HepG2 (cell line): Measurements from ENCODE around the gene SEMA4C. TPM values are rescaled to one million over a fixed set of nuclear protein-coding genes. Genes with fewer than 3 reads are reported as not detected.
A peak's percentile ranks its signal among the peaks of the same experiment; 100 is the strongest.

Experiments
- KDM5B ChIP-seq: sonication (generic); formaldehyde crosslinking; IDR thresholded peaks from 2 replicates; pipeline ENCODE4 v1.4.0; 2020; ENCODE audit warnings: missing genetic modification reagents, mild to moderate bottlenecking, borderline replicate concordance
- NCOA1 ChIP-seq: sonication (generic); formaldehyde crosslinking; IDR thresholded peaks from 2 replicates; pipeline ENCODE4 v1.9.0; 2021; ENCODE audit warnings: missing genetic modification reagents
- NCOA5 ChIP-seq: sonication (generic); formaldehyde crosslinking; IDR thresholded peaks from 2 replicates; pipeline ENCODE4 v1.4.0; 2020; ENCODE audit warnings: missing genetic modification reagents
- PCBP2 ChIP-seq: fragments of 200-400 bp; formaldehyde crosslinking; optimal IDR thresholded peaks from 2 replicates; pipeline ENCODE3; 2018; ENCODE audit warnings: low read length, low read depth; ENCODE audit not compliant: poor library complexity, severe bottlenecking
- PHB2 ChIP-seq: fragments of 450-650 bp; IDR thresholded peaks from 2 replicates; pipeline ENCODE4 v1.6.1; 2018; ENCODE audit not compliant: partially characterized antibody
- SP140L ChIP-seq: sonication (generic); formaldehyde crosslinking; IDR thresholded peaks from 2 replicates; pipeline ENCODE4 v1.4.0; 2020; ENCODE audit warnings: missing genetic modification reagents, borderline replicate concordance
- SRY ChIP-seq: sonication (generic); formaldehyde crosslinking; IDR thresholded peaks from 2 replicates; pipeline ENCODE4 v1.8.0; 2022; ENCODE audit warnings: mild to moderate bottlenecking, missing genetic modification reagents
- ZBTB7B ChIP-seq: sonication (generic); formaldehyde crosslinking; IDR thresholded peaks from 2 replicates; pipeline ENCODE4 v1.4.0; 2020; ENCODE audit warnings: missing genetic modification reagents
- ZNF207 ChIP-seq: fragments of 450-650 bp; IDR thresholded peaks from 2 replicates; pipeline ENCODE4 v1.6.1; 2016; ENCODE audit warnings: antibody characterized with exemption, borderline replicate concordance
- ZNF317 ChIP-seq: sonication (generic); formaldehyde crosslinking; IDR thresholded peaks from 2 replicates; pipeline ENCODE4 v1.5.0; 2020; ENCODE audit warnings: mild to moderate bottlenecking, missing genetic modification reagents
- ZNF431 ChIP-seq: sonication (generic); formaldehyde crosslinking; IDR thresholded peaks from 2 replicates; pipeline ENCODE4 v1.9.0; 2022; ENCODE audit warnings: missing genetic modification reagents, low read depth, mild to moderate bottlenecking, borderline replicate concordance
- ZNF577 ChIP-seq: sonication (generic); formaldehyde crosslinking; IDR thresholded peaks from 2 replicates; pipeline ENCODE4 v1.4.0; 2020; ENCODE audit warnings: mild to moderate bottlenecking, low read depth, missing genetic modification reagents, borderline replicate concordance
- ZNF781 ChIP-seq: sonication (generic); formaldehyde crosslinking; IDR thresholded peaks from 2 replicates; pipeline ENCODE4 v1.5.1; 2020; ENCODE audit warnings: borderline replicate concordance, mild to moderate bottlenecking, missing genetic modification reagents; ENCODE audit errors: not compliant biosample characterization
- ZSCAN30 ChIP-seq: sonication (generic); formaldehyde crosslinking; IDR thresholded peaks from 2 replicates; pipeline ENCODE4 v1.5.0; 2020; ENCODE audit warnings: mild to moderate bottlenecking, missing genetic modification reagents
- polyA plus RNA-seq, 8 experiments: library from polyadenylated mRNA; depleted of rRNA in 3 of 8; stranded (reverse) in 7 of 8; unstranded in 1 of 8; fragments of >200 nt; fragmentation: Illumina TruSeq in 4 of 8; extraction: Trizol in 4 of 8; gene quantifications; 2 replicates each; pipeline versions ENCODE4 v1.2.1 to v1.2.3, GENCODE V29; 2011 to 2016; ENCODE audit warnings: low read depth in 4 of 8, missing spikeins in 1 of 8, mixed read lengths in 1 of 8; ENCODE audit not compliant: insufficient read depth in 1 of 8
- total RNA-seq, 5 experiments: library from RNA; depleted of rRNA; stranded (reverse); fragments of >200 nt; fragmentation: Illumina TruSeq; extraction: Trizol; gene quantifications; 2 replicates each; pipeline ENCODE4 v1.2.3, GENCODE V29; 2016; ENCODE audit warnings: low read depth in 1 of 5
- TF ChIP-seq, protein P1 (sequence below): sonication (generic); formaldehyde crosslinking; IDR thresholded peaks from 2 replicates; pipeline ENCODE4 v1.4.0; 2020; ENCODE audit warnings: missing genetic modification reagents
- TF ChIP-seq, protein P2 (sequence below): IDR thresholded peaks from 2 replicates; pipeline ENCODE4 v1.6.1; 2018; ENCODE audit warnings: missing genetic modification reagents
- TF ChIP-seq, protein P3 (sequence below): sonication (generic); formaldehyde crosslinking; IDR thresholded peaks from 2 replicates; pipeline ENCODE4 v1.8.1; 2023; ENCODE audit warnings: mild to moderate bottlenecking, missing genetic modification reagents
- TF ChIP-seq, protein P4 (sequence below): sonication (generic); formaldehyde crosslinking; IDR thresholded peaks from 2 replicates; pipeline ENCODE4 v1.8.0; 2022; ENCODE audit warnings: missing genetic modification reagents, mild to moderate bottlenecking, inconsistent platforms, borderline replicate concordance
- TF ChIP-seq, protein P5 (sequence below): sonication (generic); formaldehyde crosslinking; IDR thresholded peaks from 2 replicates; pipeline ENCODE4 v1.8.0; 2022; ENCODE audit warnings: mild to moderate bottlenecking, missing genetic modification reagents, moderate library complexity

Gene SEMA4C
- total and polyA plus RNA-seq, 2 of the 13 experiments (the other 11 are each of a cell fraction or from before 2014, with no cell fraction given), result 25.9 to 46.6 TPM

DNA sequence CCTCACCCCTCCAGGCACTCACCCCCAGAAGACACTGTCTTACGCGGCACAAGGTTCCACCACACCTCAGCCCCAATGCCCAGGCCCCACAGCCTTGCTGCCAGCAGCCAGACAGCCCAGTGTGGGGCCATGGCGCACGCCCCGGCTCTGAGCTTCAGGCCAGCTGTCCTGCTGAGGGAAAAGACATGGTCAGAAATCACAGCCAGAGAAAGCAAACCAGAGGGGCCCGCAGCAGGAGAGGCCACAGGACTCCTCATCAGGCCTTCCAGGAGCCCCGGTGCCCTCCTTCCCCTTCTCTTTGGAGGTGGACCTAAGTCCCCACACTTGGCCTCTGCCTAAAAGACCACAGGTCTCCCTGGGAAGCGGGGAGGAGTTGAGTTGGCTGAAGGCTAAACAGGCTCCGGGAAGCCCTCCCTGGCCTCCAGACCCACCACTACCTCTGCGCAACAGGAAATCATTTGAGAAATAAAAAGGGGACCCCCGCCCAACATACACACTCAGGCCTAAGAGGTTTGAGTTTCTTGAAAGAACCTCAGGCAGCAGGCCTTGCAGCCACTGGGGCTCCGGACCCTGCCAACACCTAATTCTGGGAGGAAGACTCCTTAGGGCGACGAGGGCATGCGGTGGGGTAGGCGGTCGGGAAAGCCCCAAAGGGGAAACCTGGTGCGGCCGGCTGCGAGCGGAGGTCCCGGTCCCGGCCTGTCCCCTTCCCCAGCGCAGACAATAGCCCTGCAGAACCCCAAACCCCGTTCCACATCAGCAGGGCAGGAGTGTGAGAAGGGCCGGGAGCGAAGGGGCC is 1.9 kb downstream of the SEMA4C start (continued):
- TF ChIP-seq, protein P1, sequence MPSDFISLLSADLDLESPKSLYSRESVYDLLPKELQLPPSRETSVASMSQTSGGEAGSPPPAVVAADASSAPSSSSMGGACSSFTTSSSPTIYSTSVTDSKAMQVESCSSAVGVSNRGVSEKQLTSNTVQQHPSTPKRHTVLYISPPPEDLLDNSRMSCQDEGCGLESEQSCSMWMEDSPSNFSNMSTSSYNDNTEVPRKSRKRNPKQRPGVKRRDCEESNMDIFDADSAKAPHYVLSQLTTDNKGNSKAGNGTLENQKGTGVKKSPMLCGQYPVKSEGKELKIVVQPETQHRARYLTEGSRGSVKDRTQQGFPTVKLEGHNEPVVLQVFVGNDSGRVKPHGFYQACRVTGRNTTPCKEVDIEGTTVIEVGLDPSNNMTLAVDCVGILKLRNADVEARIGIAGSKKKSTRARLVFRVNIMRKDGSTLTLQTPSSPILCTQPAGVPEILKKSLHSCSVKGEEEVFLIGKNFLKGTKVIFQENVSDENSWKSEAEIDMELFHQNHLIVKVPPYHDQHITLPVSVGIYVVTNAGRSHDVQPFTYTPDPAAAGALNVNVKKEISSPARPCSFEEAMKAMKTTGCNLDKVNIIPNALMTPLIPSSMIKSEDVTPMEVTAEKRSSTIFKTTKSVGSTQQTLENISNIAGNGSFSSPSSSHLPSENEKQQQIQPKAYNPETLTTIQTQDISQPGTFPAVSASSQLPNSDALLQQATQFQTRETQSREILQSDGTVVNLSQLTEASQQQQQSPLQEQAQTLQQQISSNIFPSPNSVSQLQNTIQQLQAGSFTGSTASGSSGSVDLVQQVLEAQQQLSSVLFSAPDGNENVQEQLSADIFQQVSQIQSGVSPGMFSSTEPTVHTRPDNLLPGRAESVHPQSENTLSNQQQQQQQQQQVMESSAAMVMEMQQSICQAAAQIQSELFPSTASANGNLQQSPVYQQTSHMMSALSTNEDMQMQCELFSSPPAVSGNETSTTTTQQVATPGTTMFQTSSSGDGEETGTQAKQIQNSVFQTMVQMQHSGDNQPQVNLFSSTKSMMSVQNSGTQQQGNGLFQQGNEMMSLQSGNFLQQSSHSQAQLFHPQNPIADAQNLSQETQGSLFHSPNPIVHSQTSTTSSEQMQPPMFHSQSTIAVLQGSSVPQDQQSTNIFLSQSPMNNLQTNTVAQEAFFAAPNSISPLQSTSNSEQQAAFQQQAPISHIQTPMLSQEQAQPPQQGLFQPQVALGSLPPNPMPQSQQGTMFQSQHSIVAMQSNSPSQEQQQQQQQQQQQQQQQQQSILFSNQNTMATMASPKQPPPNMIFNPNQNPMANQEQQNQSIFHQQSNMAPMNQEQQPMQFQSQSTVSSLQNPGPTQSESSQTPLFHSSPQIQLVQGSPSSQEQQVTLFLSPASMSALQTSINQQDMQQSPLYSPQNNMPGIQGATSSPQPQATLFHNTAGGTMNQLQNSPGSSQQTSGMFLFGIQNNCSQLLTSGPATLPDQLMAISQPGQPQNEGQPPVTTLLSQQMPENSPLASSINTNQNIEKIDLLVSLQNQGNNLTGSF, result no peak; the same call in 1 of the 2 replicates
- no peak for TF ChIP-seq ZNF577
- TF ChIP-seq, protein P2, sequence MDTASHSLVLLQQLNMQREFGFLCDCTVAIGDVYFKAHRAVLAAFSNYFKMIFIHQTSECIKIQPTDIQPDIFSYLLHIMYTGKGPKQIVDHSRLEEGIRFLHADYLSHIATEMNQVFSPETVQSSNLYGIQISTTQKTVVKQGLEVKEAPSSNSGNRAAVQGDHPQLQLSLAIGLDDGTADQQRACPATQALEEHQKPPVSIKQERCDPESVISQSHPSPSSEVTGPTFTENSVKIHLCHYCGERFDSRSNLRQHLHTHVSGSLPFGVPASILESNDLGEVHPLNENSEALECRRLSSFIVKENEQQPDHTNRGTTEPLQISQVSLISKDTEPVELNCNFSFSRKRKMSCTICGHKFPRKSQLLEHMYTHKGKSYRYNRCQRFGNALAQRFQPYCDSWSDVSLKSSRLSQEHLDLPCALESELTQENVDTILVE (CRISPR knock-in tag), result no peak
- TF ChIP-seq ZNF317 (CRISPR knock-in tag), result peak; percentile 74
- no peak for TF ChIP-seq NCOA1 (CRISPR knock-in tag)
- TF ChIP-seq ZNF207, result no peak
- 0 out of 2 replicates have a peak, but pooled peaks have one; percentile 92 for TF ChIP-seq SRY (CRISPR knock-in tag)
- TF ChIP-seq PHB2, result no peak
- peak; percentile 77 for TF ChIP-seq KDM5B (CRISPR knock-in tag)
- TF ChIP-seq, protein P3, sequence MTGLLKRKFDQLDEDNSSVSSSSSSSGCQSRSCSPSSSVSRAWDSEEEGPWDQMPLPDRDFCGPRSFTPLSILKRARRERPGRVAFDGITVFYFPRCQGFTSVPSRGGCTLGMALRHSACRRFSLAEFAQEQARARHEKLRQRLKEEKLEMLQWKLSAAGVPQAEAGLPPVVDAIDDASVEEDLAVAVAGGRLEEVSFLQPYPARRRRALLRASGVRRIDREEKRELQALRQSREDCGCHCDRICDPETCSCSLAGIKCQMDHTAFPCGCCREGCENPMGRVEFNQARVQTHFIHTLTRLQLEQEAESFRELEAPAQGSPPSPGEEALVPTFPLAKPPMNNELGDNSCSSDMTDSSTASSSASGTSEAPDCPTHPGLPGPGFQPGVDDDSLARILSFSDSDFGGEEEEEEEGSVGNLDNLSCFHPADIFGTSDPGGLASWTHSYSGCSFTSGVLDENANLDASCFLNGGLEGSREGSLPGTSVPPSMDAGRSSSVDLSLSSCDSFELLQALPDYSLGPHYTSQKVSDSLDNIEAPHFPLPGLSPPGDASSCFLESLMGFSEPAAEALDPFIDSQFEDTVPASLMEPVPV, result no peak
- peak; percentile 54 for TF ChIP-seq ZNF781 (CRISPR knock-in tag)
- no peak for TF ChIP-seq PCBP2
- TF ChIP-seq SP140L (CRISPR knock-in tag), result no peak
- no peak for TF ChIP-seq NCOA5 (CRISPR knock-in tag)
- 0 out of 2 replicates have a peak, but pooled peaks have one; percentile 19 for TF ChIP-seq ZNF431
- TF ChIP-seq, protein P4, sequence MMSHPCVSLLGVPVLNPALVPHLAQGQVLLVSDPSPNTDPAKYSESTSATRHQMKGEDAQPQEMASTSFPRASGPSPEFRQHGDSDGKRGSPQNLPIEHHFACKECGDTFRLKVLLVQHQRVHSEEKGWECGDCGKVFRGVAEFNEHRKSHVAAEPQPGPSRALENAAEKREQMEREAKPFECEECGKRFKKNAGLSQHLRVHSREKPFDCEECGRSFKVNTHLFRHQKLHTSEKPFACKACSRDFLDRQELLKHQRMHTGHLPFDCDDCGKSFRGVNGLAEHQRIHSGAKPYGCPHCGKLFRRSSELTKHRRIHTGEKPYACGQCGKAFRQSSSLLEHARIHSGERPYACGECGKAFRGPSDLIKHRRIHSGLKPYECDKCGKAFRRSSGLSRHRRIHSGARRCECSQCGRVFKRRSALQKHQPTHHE (CRISPR knock-in tag), result peak; percentile 96
- TF ChIP-seq ZSCAN30 (CRISPR knock-in tag), result no peak
- TF ChIP-seq, protein P5, sequence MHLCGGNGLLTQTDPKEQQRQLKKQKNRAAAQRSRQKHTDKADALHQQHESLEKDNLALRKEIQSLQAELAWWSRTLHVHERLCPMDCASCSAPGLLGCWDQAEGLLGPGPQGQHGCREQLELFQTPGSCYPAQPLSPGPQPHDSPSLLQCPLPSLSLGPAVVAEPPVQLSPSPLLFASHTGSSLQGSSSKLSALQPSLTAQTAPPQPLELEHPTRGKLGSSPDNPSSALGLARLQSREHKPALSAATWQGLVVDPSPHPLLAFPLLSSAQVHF (CRISPR knock-in tag), result no peak
- no peak; the same call in 1 of the 2 replicates for TF ChIP-seq ZBTB7B
